ENCODE data around the gene RASSF8. TPM values are rescaled to one million over a fixed set of nuclear protein-coding genes. Genes with fewer than 3 reads are reported as not detected.

RASSF8 gene
- total and polyA plus RNA-seq, 9 of the 15 experiments (the other 6 are each of a cell fraction or from before 2014, with no cell fraction given): 0.01 to 0.36 (median 0.12) TPM; not detected in 1

DNA sequence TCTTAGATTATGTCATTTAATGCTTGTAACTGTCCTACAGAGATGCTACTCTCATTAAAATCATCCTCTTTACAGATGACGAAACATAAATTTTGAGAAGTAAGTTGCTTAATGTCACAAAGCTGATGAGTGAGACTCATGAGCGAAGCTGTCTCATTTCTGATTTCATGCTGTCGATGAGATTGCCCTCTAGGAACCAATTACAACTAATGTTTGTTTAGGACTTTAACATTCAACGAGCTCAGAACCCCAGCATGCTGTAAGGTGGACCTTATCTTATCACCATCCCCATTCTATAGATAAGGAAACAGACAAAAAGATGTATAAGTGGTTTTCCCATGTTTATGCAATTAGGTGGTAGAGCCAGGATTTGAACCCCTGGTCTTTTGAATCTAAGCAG is 143.3 kb downstream of the RASSF8 start:
- Histone ChIP-seq H3K27ac (ENCODE audit: extremely low read depth, low read depth, low read length) (no peak overlapping the region), H3K79me2 (ENCODE audit: control insufficient read depth, insufficient read depth, low read length) (no peaks in the 10 kb centered on the region), H3K9ac (ENCODE audit: insufficient read depth in 1 of 2, low read depth in 2 of 2, low read length in 2 of 2) (no peak overlapping the region), H3K9me3 (replicated peaks; ENCODE audit: control insufficient read depth, insufficient read depth, low read depth, low read length) (no peaks in the 10 kb centered on the region), H3K9me1 (ENCODE audit: control insufficient read depth, insufficient read depth, low read length) (no peaks in the 10 kb centered on the region), H4K20me1 (replicated peaks; ENCODE audit: control insufficient read depth, insufficient read depth, low read length) (no peaks in the 10 kb centered on the region), H3K4me2 (ENCODE audit: insufficient read depth, low read length) (no peak overlapping the region), H3K4me1 (replicated peaks in 1 of 2; ENCODE audit: control insufficient read depth in 2 of 2, insufficient read depth in 2 of 2, low read length in 2 of 2) (no peaks in the 10 kb centered on the region), H2AFZ (ENCODE audit: low read depth, low read length) (no peak overlapping the region), H3K4me3 (no peak overlapping the region), H3K36me3 (ENCODE audit: control insufficient read depth, insufficient read depth, low read length) (no peaks in the 10 kb centered on the region), H3K27me3 (ENCODE audit: control insufficient read depth in 2 of 2, insufficient read depth in 2 of 2, low read length in 2 of 2) (peaks cover 5 to 12% of the 10 kb centered on the region in 2 experiments; a peak in 3 of 5 replicates)
- no TSS peak for BruUV-seq (replicated peaks)
- POLR2A ChIA-PET: interaction anchor here (0.6 to 1.5 kb wide), 3 partner anchors 10 to 538 kb away, joined by 3 read pairs; no protein-coding TSS in a partner anchor
- intact Hi-C loops (cut with micrococcal nuclease): no loop called here
- WGBS (ENCODE audit: insufficient coverage, low coverage, missing lambda C conversion rate): 5% methylated on average over 4 of the region's 4 CpGs
- TF ChIP-seq TCF7L2 (IDR thresholded peaks at IDR 0.05; ENCODE audit: low read depth, low read length): no peak
- TF ChIP-seq AFF1 (IDR thresholded peaks at IDR 0.05; ENCODE audit: low read depth in 1 of 2, partially characterized antibody in 2 of 2): no peak
- no peak for TF ChIP-seq ZNF3 (CRISPR knock-in tag; IDR thresholded peaks at IDR 0.05)
- no peak for TF ChIP-seq ESRRB (CRISPR knock-in tag; IDR thresholded peaks at IDR 0.05; ENCODE audit: borderline replicate concordance)
- TF ChIP-seq HBP1 (CRISPR knock-in tag; IDR thresholded peaks at IDR 0.05): no peak
- TF ChIP-seq SOX6 (IDR thresholded peaks at IDR 0.05): no peak
- no peak for TF ChIP-seq CEBPG (CRISPR knock-in tag; IDR thresholded peaks at IDR 0.05)
- peak in 1 of 2 experiments; percentile 47; a peak in 1 of 4 replicates for TF ChIP-seq CEBPG (tag; conservative IDR thresholded peaks at IDR 0.05 in 1 of 2, IDR thresholded peaks at IDR 0.05 in 1 of 2)
- in situ Hi-C loops (cut with MboI): no loop called here
- no peak for ATAC-seq
- no peak for FAIRE-seq
- DNase-seq (ENCODE audit: extremely low read depth in 1 of 4, low spot score in 3 of 4): no peak
- CTCF ChIA-PET (ENCODE audit: low intra/inter-chr PET ratio): interaction anchor here (1.1 kb wide), 1 partner anchor 16 kb away, joined by 3 read pairs; no protein-coding TSS in a partner anchor
